ENCODE measurements around the gene MRPS27. TPM values are rescaled to one million over a fixed set of nuclear protein-coding genes. Genes with fewer than 3 reads are reported as not detected.

Gene MRPS27
- total and polyA plus RNA-seq, 11 donors = 31.9 to 94.1 (median 67.9) TPM

DNA sequence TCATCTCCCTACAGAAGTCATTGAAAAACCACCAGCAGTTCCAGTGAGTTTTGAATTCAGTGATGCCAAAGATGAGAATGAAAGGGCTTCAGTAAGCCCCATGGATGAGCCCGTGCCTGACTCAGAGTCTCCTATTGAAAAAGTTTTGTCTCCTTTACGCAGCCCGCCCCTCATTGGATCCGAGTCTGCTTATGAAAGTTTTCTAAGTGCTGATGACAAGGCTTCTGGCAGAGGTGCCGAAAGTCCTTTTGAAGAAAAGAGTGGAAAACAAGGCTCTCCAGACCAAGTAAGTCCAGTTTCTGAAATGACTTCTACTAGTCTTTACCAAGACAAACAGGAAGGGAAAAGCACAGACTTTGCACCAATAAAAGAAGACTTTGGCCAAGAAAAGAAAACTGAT lies 122.6 kb downstream of the MRPS27 start:
- 96 to 99% (median 97%) methylated on average over 5 of the region's 5 CpGs for WGBS, 4 donors
- TF ChIP-seq, protein P1, sequence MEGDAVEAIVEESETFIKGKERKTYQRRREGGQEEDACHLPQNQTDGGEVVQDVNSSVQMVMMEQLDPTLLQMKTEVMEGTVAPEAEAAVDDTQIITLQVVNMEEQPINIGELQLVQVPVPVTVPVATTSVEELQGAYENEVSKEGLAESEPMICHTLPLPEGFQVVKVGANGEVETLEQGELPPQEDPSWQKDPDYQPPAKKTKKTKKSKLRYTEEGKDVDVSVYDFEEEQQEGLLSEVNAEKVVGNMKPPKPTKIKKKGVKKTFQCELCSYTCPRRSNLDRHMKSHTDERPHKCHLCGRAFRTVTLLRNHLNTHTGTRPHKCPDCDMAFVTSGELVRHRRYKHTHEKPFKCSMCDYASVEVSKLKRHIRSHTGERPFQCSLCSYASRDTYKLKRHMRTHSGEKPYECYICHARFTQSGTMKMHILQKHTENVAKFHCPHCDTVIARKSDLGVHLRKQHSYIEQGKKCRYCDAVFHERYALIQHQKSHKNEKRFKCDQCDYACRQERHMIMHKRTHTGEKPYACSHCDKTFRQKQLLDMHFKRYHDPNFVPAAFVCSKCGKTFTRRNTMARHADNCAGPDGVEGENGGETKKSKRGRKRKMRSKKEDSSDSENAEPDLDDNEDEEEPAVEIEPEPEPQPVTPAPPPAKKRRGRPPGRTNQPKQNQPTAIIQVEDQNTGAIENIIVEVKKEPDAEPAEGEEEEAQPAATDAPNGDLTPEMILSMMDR (IDR thresholded peaks at IDR 0.05) = no peak
- no peak for TF ChIP-seq POLR2A (IDR thresholded peaks at IDR 0.05)

DNA sequence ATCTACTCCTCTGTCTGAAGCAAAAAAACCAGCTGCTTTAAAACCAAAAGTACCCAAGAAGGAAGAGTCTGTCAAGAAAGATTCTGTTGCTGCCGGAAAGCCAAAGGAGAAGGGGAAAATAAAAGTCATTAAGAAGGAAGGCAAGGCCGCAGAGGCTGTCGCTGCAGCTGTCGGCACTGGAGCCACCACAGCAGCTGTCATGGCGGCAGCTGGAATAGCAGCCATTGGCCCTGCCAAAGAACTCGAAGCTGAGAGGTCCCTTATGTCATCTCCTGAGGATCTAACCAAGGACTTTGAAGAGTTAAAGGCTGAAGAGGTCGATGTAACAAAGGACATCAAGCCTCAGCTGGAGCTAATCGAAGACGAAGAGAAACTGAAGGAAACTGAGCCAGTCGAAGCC lies 124.5 kb downstream of the MRPS27 start:
- peaks cover 0 to 86% (median 57%) of the 10 kb centered on the region in 9 donors for H3K36me3 ChIP-seq
- H3K27me3 ChIP-seq = no peaks in the 10 kb centered on the region
- H3K4me3 ChIP-seq = no peak overlapping the region
- ATAC-seq (no peak), DNase-seq (no peak)
- H3K27ac ChIP-seq = no peak overlapping the region
- intact Hi-C loops (cut with DNase I) = no loop called here
- WGBS, 4 donors = 93 to 97% (median 95%) methylated on average over 10 of the region's 10 CpGs
- H3K4me1 ChIP-seq = peaks cover 0 to 11% (median 0%) of the 10 kb centered on the region in 12 donors
- no peak for TF ChIP-seq POLR2A (IDR thresholded peaks at IDR 0.05)
- TF ChIP-seq, protein P1 (IDR thresholded peaks at IDR 0.05) = no peak
- H3K9me3 ChIP-seq = no peaks in the 10 kb centered on the region

More for the DNA sequence above, 122.6 kb downstream of the MRPS27 start:
- Histone ChIP-seq H3K27ac (no peak overlapping the region), H3K9me3 (no peaks in the 10 kb centered on the region), H3K36me3 (peaks cover 0 to 97% (median 62%) of the 10 kb centered on the region in 9 donors), H3K4me3 (no peak overlapping the region), H3K4me1 (peaks cover 0 to 2% (median 0%) of the 10 kb centered on the region in 12 donors), H3K27me3 (no peaks in the 10 kb centered on the region)
- DNase-seq (no peak), ATAC-seq (no peak)
- intact Hi-C loops (cut with DNase I) = loop anchor here in 1 of 10 donors (2.0 kb wide), 1 partner anchor 35 kb away; no protein-coding TSS in a partner anchor

DNA sequence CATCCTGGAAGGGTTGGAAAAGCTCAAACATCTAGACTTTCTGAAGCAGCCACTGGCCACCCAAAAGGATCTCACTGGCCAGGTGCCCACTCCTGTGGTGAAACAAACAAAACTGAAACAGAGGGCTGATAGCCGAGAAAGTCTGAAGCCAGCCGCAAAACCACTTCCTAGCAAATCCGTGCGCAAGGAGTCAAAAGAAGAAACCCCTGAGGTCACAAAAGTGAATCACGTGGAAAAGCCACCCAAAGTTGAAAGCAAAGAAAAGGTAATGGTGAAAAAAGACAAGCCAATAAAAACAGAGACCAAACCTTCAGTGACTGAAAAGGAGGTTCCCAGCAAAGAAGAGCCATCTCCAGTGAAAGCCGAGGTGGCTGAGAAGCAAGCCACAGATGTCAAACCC lies 125.2 kb downstream of the MRPS27 start:
- no peak overlapping the region for H3K27ac ChIP-seq
- no peak for ATAC-seq
- intact Hi-C loops (cut with DNase I) = no loop called here
- peaks cover 0 to 13% (median 0%) of the 10 kb centered on the region in 12 donors for H3K4me1 ChIP-seq
- DNase-seq = no peak
- WGBS, 4 donors = 92 to 97% (median 96%) methylated on average over 6 of the region's 6 CpGs
- no peaks in the 10 kb centered on the region for H3K9me3 ChIP-seq
- TF ChIP-seq, protein P1 (IDR thresholded peaks at IDR 0.05) = no peak
- no peak for TF ChIP-seq POLR2A (IDR thresholded peaks at IDR 0.05)
- H3K4me3 ChIP-seq = no peak overlapping the region
- H3K36me3 ChIP-seq = peaks cover 0 to 86% (median 57%) of the 10 kb centered on the region in 9 donors
- no peaks in the 10 kb centered on the region for H3K27me3 ChIP-seq

DNA sequence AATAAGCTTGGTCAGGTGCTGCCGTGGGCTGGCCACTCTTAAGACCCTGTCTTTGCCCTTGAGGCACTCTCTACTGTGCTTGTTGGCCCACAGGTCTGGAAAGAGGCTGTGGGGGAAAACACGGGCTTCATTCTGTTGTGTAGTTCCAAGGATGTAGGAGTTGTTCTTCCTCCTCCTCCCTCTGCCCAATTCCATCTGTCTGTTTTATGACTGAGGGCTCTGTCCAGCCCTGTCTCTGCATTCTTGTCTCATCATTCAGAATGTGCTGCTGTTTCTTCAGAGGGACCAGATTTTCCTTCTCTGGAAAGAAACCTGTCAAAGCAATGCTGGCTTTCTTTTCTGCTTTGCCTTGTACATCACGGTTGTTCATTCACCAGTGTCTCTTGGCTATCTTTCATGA lies 128.6 kb downstream of the MRPS27 start:
- intact Hi-C loops (cut with DNase I) = no loop called here
- 64 to 79% (median 74%) methylated on average over 3 of the region's 3 CpGs for WGBS, 4 donors

More for the DNA sequence above, 128.6 kb downstream of the MRPS27 start:
- no peak overlapping the region for H3K4me3 ChIP-seq
- H3K27ac ChIP-seq = no peak overlapping the region
- peaks cover 0 to 22% (median 2%) of the 10 kb centered on the region in 12 donors for H3K4me1 ChIP-seq
- ATAC-seq (peak in 1 of 4 donors; percentile 50), DNase-seq (no peak)
- no peaks in the 10 kb centered on the region for H3K27me3 ChIP-seq
- H3K9me3 ChIP-seq = no peaks in the 10 kb centered on the region
- TF ChIP-seq, protein P1 (IDR thresholded peaks at IDR 0.05) = no peak
- TF ChIP-seq POLR2A (IDR thresholded peaks at IDR 0.05) = no peak
- peaks cover 0 to 77% (median 37%) of the 10 kb centered on the region in 9 donors for H3K36me3 ChIP-seq
